ENCODE results near the gene NBAS. TPM values are rescaled to one million over a fixed set of nuclear protein-coding genes. Genes with fewer than 3 reads are reported as not detected.

NBAS gene
- total and polyA plus RNA-seq, 2 donors (not counting 3 experiments of a cell fraction or from before 2014, with no cell fraction given), result 29.4 to 43.0 TPM

DNA sequence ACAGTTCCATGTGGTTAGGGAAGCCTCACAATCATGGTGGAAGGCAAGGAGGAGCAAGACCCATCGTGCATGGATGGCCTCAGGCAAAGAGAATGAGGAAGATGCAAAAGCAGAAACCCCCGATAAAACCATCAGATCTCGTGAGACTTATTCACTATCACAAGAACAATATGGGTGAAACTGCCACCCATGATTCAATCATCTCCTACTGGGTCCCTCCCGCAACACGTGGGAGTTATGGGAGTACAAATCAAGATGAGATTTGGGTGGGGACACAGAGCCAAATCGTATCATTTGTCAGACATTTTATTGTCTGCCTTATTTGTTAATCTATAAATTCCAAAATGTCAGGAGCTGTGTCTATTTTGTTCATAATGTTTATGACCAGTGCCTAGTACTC, 17.6 kb downstream of the NBAS start:
- CTCF ChIA-PET, result interaction anchor here (1.2 to 1.5 kb wide), 2 partner anchors 12 to 18 kb away, joined by 3 to 5 read pairs; partner anchors contain the start of gene NBAS
- dilution Hi-C loops (cut with MboI; ENCODE audit: extremely low pct_ligation_motif_present, low sequenced_read_pairs), result no loop called here
- Histone ChIP-seq H3K79me2 (ENCODE audit: control insufficient read depth, insufficient read depth, low read length) (no peaks in the 10 kb centered on the region), H4K20me1 (replicated peaks; ENCODE audit: control insufficient read depth, extremely low read depth, insufficient read depth, low read length) (no peaks in the 10 kb centered on the region), H3K36me3 (ENCODE audit: control insufficient read depth in 2 of 2, extremely low read depth in 1 of 2, insufficient read depth in 2 of 2, low read length in 2 of 2) (no peaks in the 10 kb centered on the region), H3K4me2 (ENCODE audit: insufficient read depth, low read length) (no peak overlapping the region), H3K9me1 (replicated peaks; ENCODE audit: control insufficient read depth, extremely low read depth, insufficient read depth, low read length) (no peaks in the 10 kb centered on the region), H3K9me3 (replicated peaks; ENCODE audit: control insufficient read depth, insufficient read depth, low read length) (no peaks in the 10 kb centered on the region), H3K4me1 (ENCODE audit: control insufficient read depth, extremely low read depth, insufficient read depth, low read length) (no peaks in the 10 kb centered on the region), H3K27ac (ENCODE audit: insufficient read depth, low read depth, low read length) (no peak overlapping the region), H3K9ac (replicated peaks; ENCODE audit: extremely low read depth, insufficient read depth, low read length) (no peak overlapping the region), H3K4me3 (replicated peaks in 1 of 3; ENCODE audit: insufficient read depth in 1 of 3, low read depth in 1 of 3, low read length in 3 of 3) (no peak overlapping the region), H2AFZ (ENCODE audit: low read depth, low read length) (no peak overlapping the region), H3K27me3 (ENCODE audit: control insufficient read depth in 2 of 2, insufficient read depth in 2 of 2, low read length in 2 of 2) (no peaks in the 10 kb centered on the region)
- intact Hi-C loops (cut with micrococcal nuclease), result no loop called here
- no TSS peak for BruUV-seq (replicated peaks)
- POLR2A ChIA-PET, result no interaction called here
- no peak for DNase-seq (ENCODE audit: low read depth, low spot score)
- TF ChIP-seq, protein P1, sequence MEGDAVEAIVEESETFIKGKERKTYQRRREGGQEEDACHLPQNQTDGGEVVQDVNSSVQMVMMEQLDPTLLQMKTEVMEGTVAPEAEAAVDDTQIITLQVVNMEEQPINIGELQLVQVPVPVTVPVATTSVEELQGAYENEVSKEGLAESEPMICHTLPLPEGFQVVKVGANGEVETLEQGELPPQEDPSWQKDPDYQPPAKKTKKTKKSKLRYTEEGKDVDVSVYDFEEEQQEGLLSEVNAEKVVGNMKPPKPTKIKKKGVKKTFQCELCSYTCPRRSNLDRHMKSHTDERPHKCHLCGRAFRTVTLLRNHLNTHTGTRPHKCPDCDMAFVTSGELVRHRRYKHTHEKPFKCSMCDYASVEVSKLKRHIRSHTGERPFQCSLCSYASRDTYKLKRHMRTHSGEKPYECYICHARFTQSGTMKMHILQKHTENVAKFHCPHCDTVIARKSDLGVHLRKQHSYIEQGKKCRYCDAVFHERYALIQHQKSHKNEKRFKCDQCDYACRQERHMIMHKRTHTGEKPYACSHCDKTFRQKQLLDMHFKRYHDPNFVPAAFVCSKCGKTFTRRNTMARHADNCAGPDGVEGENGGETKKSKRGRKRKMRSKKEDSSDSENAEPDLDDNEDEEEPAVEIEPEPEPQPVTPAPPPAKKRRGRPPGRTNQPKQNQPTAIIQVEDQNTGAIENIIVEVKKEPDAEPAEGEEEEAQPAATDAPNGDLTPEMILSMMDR (IDR thresholded peaks at IDR 0.05; ENCODE audit: extremely low read depth in 1 of 2, insufficient read depth in 1 of 2, low read depth in 1 of 2, low read length in 2 of 2), result no peak
- TF ChIP-seq JUN (IDR thresholded peaks at IDR 0.05; ENCODE audit: borderline replicate concordance, insufficient read depth, insufficient read length, low read depth), result no peak
- TF ChIP-seq, protein P2, sequence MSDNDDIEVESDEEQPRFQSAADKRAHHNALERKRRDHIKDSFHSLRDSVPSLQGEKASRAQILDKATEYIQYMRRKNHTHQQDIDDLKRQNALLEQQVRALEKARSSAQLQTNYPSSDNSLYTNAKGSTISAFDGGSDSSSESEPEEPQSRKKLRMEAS (IDR thresholded peaks at IDR 0.05; ENCODE audit: insufficient read depth, insufficient read length), result no peak
- TF ChIP-seq EZH2 (IDR thresholded peaks at IDR 0.05; ENCODE audit: borderline replicate concordance, low read depth, low read length, severe bottlenecking), result no peak
- no peak for TF ChIP-seq POLR2AphosphoS5 (IDR thresholded peaks at IDR 0.05; ENCODE audit: insufficient read depth, low read depth, low read length)
- no peak for TF ChIP-seq MYC (IDR thresholded peaks at IDR 0.05; ENCODE audit: low read depth, low read length)
- no peak for TF ChIP-seq GATA2 (IDR thresholded peaks at IDR 0.05; ENCODE audit: insufficient read depth, insufficient read length, low read depth, low read length)
- TF ChIP-seq POLR2A (IDR thresholded peaks at IDR 0.05; ENCODE audit: low read depth, low read length), result no peak
- no peak for TF ChIP-seq FOS (IDR thresholded peaks at IDR 0.05; ENCODE audit: borderline replicate concordance, insufficient read depth, low read length)
- no peak for FAIRE-seq

All from endothelial cell of umbilical vein (primary cell).